ENCODE results near the gene ANKH. TPM values are rescaled to one million over a fixed set of nuclear protein-coding genes. Genes with fewer than 3 reads are reported as not detected.

ANKH gene
- total and polyA plus RNA-seq, 2 of the 13 experiments (the other 11 are each of a cell fraction or from before 2014, with no cell fraction given): 25.0 to 36.0 TPM

GRCh38 chr5:14851999-14852526 is 19.5 kb downstream of the ANKH start:
- Histone ChIP-seq H3K4me1 (ENCODE audit: insufficient read depth, low read length) (peaks cover 32% of the 10 kb centered on the region), H3K36me3 (replicated peaks in 1 of 2; ENCODE audit: control insufficient read depth in 1 of 2, insufficient read depth in 2 of 2, low read length in 2 of 2) (peaks cover 6 to 14% of the 10 kb centered on the region in 2 experiments; a peak in 3 of 5 replicates), H2AFZ (ENCODE audit: low read length) (no peak overlapping the region), H3K4me3 (replicated peaks in 1 of 3; ENCODE audit: insufficient read depth in 1 of 3, low read depth in 2 of 3, low read length in 3 of 3) (no peak overlapping the region), H3K27me3 (ENCODE audit: control insufficient read depth in 1 of 2, insufficient read depth in 2 of 2, low read length in 2 of 2) (no peaks in the 10 kb centered on the region), H3K27ac (ENCODE audit: extremely low read length, insufficient read depth, low read length) (no peak overlapping the region), H3K79me2 (ENCODE audit: insufficient read depth, low read length) (no peaks in the 10 kb centered on the region), H3K9ac (ENCODE audit: insufficient read depth, low read depth, low read length) (no peak overlapping the region), H3K9me3 (ENCODE audit: low read length) (no peaks in the 10 kb centered on the region), H4K20me1 (ENCODE audit: insufficient read depth, low read length) (no peaks in the 10 kb centered on the region), H3K4me2 (ENCODE audit: low read depth, low read length) (no peak overlapping the region)
- no peak for TF ChIP-seq EP300 (IDR thresholded peaks at IDR 0.05; ENCODE audit: low read depth in 2 of 2, low read length in 2 of 2)
- no peak for TF ChIP-seq EP300 (CRISPR knock-in tag; IDR thresholded peaks at IDR 0.05; ENCODE audit: borderline replicate concordance)
- TF ChIP-seq ZNF770 (CRISPR knock-in tag; IDR thresholded peaks at IDR 0.05): peak; percentile 79
- intact Hi-C loops (cut with micrococcal nuclease; ENCODE audit: unreplicated experiment): no loop called here
- BruUV-seq (replicated peaks): no TSS peak
- ChIA-PET POLR2A (no interaction called here), CTCF (ENCODE audit: low intra/inter-chr PET ratio, low total read pairs) (no interaction called here)
- DNase-seq (ENCODE audit: low spot score) (no peak), FAIRE-seq (no peak), ATAC-seq (no peak)
- in situ Hi-C loops (cut with HindIII; ENCODE audit: extremely low pct_ligation_motif_present, low pct_unique_long_range_greater_than_20kb): no loop called here

- ChIA-PET CTCF (ENCODE audit: low intra/inter-chr PET ratio, low total read pairs) (no interaction called here), POLR2A (no interaction called here)
- no peaks in the 10 kb centered on the region for H3K79me2 ChIP-seq (ENCODE audit: insufficient read depth, low read length)
- H3K27ac ChIP-seq (ENCODE audit: extremely low read length, insufficient read depth, low read length): no peak overlapping the region
- BruUV-seq (replicated peaks): no TSS peak
- H2AFZ ChIP-seq (ENCODE audit: low read length): no peak overlapping the region
- no peak overlapping the region for H3K4me2 ChIP-seq (ENCODE audit: low read depth, low read length)
- no peak overlapping the region for H3K4me3 ChIP-seq (replicated peaks in 1 of 3; ENCODE audit: insufficient read depth in 1 of 3, low read depth in 2 of 3, low read length in 3 of 3)
- H3K9me3 ChIP-seq (ENCODE audit: low read length): no peaks in the 10 kb centered on the region
- DNase-seq (ENCODE audit: low spot score) (no peak), FAIRE-seq (no peak), ATAC-seq (no peak)
- TF ChIP-seq ZNF234 (CRISPR knock-in tag; conservative IDR thresholded peaks at IDR 0.05): no peak
- no peak for TF ChIP-seq ZSCAN12 (CRISPR knock-in tag; IDR thresholded peaks at IDR 0.05)
- no peak for TF ChIP-seq SNRNP70 (IDR thresholded peaks at IDR 0.05; ENCODE audit: low read depth, low read length)
- TF ChIP-seq ZNF782 (CRISPR knock-in tag; IDR thresholded peaks at IDR 0.05; ENCODE audit: borderline replicate concordance): no peak
- TF ChIP-seq SP1 (IDR thresholded peaks at IDR 0.05): no peak
- no peak for TF ChIP-seq SP1 (CRISPR knock-in tag; IDR thresholded peaks at IDR 0.05)
- no peak for TF ChIP-seq ZNF30 (CRISPR knock-in tag; IDR thresholded peaks at IDR 0.05)
- no peak for TF ChIP-seq ZNF160 (CRISPR knock-in tag; IDR thresholded peaks at IDR 0.05)
- TF ChIP-seq ZNF512B (CRISPR knock-in tag; IDR thresholded peaks at IDR 0.05; ENCODE audit: borderline replicate concordance): no peak
- TF ChIP-seq ZNF598 (CRISPR knock-in tag; IDR thresholded peaks at IDR 0.05; ENCODE audit: borderline replicate concordance): no peak
- H3K27me3 ChIP-seq (ENCODE audit: control insufficient read depth in 1 of 2, insufficient read depth in 2 of 2, low read length in 2 of 2): no peaks in the 10 kb centered on the region
- intact Hi-C loops (cut with micrococcal nuclease; ENCODE audit: unreplicated experiment) (no loop called here), in situ Hi-C loops (cut with HindIII; ENCODE audit: extremely low pct_ligation_motif_present, low pct_unique_long_range_greater_than_20kb) (no loop called here)
- no peak overlapping the region for H3K9ac ChIP-seq (ENCODE audit: insufficient read depth, low read depth, low read length)
- H3K4me1 ChIP-seq (ENCODE audit: insufficient read depth, low read length): peaks cover 29% of the 10 kb centered on the region
- no peaks in the 10 kb centered on the region for H4K20me1 ChIP-seq (ENCODE audit: insufficient read depth, low read length)
- H3K36me3 ChIP-seq (replicated peaks in 1 of 2; ENCODE audit: control insufficient read depth in 1 of 2, insufficient read depth in 2 of 2, low read length in 2 of 2): peaks cover 6 to 14% of the 10 kb centered on the region in 2 experiments; a peak in 3 of 5 replicates
Observed at GRCh38 chr5:14851597-14851996, 20.0 kb downstream of the ANKH start.
